COR-L47 (cell line): Measurements from ENCODE around the gene MX2.
"Not testable (repeated sequence)": the region's sequence is repeated elsewhere in the genome, so short reads cannot be mapped to it uniquely, and the experiment has no call there.

Experiments used
- DNase-seq: peaks from one replicate; lab custom pipeline; 2025; lab: John Stamatoyannopoulos, UW

The MX2 gene, protein sequence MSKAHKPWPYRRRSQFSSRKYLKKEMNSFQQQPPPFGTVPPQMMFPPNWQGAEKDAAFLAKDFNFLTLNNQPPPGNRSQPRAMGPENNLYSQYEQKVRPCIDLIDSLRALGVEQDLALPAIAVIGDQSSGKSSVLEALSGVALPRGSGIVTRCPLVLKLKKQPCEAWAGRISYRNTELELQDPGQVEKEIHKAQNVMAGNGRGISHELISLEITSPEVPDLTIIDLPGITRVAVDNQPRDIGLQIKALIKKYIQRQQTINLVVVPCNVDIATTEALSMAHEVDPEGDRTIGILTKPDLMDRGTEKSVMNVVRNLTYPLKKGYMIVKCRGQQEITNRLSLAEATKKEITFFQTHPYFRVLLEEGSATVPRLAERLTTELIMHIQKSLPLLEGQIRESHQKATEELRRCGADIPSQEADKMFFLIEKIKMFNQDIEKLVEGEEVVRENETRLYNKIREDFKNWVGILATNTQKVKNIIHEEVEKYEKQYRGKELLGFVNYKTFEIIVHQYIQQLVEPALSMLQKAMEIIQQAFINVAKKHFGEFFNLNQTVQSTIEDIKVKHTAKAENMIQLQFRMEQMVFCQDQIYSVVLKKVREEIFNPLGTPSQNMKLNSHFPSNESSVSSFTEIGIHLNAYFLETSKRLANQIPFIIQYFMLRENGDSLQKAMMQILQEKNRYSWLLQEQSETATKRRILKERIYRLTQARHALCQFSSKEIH

GRCh38 chr21:41361786-41362604 is at the start of gene MX2:
MX2 (plus strand) TSS chr21:41362027; CDS start chr21:41376907, 14,880 bp downstream.
- DNase-seq = no peak

DNA sequence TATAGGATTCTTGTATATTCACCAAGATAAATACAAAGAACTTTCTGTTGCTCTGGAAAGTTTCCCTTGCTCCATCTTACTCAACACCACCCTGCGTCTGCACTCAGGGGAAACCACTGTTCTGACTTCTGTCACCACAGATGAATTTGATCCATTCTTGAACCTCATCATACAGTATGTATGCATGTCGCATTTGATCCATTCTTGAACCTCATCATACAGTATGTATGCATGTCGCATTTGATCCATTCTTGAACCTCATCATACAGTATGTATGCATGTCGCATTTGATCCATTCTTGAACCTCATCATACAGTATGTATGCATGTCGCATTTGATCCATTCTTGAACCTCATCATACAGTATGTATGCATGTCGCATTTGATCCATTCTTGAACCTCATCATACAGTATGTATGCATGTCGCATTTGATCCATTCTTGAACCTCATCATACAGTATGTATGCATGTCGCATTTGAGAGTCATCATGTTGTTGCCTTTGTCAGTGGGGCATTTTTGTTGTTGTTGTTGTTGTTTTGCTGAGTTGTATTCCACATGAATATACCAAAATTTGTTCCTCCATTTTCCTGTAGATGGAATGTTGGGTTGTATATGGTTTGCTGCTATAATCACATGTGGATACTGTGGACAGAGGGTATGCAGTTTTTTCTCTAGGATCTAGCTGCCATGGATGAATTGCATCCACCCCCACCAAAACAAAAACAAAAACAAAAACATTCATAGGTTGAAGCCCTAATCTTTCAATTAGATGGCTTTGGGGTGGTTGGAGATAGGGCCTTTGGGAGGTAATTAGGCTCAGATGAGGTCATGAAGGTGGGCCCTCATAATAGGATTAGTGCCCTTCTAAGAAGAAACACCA is 48.3 kb upstream of the MX2 start:
- not testable (repeated sequence) for DNase-seq

- DNase-seq = no peak
These were observed 46.1 kb upstream of the MX2 start for GRCh38 chr21:41315726-41316125.

GRCh38 chr21:41316200-41317062 is 45.4 kb upstream of the MX2 start, which contains the start of gene FAM3B:
FAM3B (plus strand) TSS chr21:41316801; CDS start chr21:41316880, 79 bp downstream.
- DNase-seq = peak; percentile 4

DNA sequence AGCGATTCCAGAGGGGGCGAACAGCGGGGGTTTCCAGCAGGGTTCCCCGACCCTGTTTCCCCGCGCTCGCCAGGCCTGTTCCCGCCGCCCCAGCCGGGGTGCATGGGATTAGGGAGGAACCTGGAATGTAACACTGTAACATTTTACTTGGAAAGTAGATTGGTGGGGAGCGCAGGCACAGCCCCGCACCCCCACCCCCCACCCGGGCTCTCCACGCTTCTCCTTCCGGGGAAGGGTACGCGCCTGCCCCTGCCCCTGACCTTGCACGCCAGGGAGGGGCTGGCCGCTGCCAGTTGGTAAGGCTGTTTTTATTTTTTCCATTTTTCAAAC is 44.8 kb upstream of the MX2 start:
- DNase-seq = no peak

GRCh38 chr21:41317458-41317857 is 44.4 kb upstream of the MX2 start:
- DNase-seq = no peak

GRCh38 chr21:41318218-41318617 is 43.6 kb upstream of the MX2 start:
- no peak for DNase-seq

GRCh38 chr21:41319273-41319672 is 42.6 kb upstream of the MX2 start:
- no peak for DNase-seq

DNA sequence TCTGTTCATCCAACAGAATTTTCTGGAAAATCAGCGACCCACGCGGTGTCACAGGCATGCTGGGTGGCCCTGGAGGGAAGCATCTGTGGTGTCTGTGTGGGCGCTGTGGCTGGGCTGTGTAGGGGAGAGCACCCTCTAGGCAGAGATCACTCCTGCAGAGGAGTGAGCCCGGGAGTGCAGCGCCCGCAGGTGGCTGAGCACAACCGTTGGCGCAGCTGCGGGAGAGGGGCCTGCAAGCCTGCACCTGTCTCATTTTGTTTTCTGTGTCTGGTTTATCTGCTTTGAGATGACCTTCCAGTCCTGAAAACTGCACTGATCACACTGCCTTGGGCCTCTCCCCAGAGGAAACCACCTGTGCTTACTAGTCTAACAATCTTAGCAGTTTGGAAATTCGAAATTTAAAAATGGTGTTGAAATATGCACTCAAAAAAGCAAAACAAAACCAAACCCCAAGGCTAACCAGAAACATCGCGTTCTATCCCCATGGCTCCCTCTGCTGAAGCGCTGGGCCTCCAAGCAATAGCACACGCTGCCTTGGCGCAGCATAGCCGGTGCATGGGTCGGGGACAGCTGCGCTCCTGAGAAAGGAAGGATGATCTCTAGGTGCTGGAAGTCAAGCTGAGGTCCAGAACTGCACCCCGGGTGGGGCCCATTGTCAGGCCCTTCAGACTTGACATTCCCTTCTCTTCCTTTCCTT is 40.5 kb upstream of the MX2 start:
- DNase-seq = peak; percentile 29

- DNase-seq = no peak
These were observed 39.8 kb upstream of the MX2 start for GRCh38 chr21:41321908-41322495.

- no peak for DNase-seq
These were observed 39.1 kb upstream of the MX2 start for GRCh38 chr21:41322496-41323382.

DNA sequence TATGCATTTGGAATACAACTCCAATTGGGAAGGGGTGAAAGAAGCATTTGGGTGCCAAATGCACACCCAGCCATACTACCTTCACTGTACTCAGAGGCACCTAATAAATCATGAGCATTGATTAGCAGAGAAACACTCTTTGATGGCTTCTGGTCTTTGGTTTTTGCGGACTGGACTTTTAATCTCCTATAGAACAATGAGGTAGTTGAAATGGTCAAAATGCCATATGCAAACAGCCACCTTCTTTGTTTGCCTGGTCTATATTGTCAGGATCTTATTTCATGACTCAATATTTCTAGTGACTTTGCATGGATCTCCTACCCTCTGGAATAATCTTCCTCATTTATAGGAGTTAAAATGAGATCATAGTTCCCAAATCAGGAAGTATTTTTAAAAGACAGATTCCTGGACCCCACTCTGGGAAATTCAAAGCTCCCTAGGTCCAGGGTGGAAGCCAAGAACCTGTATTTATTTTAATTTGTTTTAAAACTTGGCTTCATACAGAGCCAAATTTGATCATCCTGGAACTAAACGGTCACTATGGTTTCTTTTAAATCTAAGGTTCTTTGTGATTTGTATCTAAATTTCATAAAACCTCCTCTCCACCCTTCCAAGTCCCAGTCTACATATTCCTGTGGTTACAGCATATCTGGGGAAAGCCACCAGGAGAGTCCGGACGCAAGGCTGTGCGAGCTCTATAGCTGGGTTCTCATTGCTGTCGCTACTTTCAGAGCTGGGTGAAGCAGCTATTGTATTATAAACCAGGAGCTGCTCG is 36.5 kb upstream of the MX2 start:
- no peak for DNase-seq

- no peak for DNase-seq
These were observed 35.3 kb upstream of the MX2 start for GRCh38 chr21:41326414-41327080.

DNA sequence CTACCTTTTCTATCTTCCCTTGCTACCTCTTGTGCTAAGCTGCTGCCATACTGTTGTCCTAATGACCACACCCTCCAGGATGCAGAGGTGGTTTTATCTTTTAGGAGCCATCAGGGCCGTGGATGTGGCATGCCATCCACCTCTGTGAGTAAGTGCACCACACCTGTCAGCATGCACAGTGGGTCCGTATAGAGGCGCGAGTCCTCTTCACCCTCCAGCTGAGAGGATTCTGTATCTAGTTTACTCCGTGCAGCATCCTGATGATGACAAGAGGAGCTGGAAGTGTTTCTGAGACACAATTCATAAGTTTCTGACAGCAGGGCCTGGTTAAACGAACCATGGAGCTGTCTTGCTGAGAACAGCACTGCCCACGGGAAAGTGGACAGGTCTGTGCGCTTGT is 34.1 kb upstream of the MX2 start:
- no peak for DNase-seq

DNA sequence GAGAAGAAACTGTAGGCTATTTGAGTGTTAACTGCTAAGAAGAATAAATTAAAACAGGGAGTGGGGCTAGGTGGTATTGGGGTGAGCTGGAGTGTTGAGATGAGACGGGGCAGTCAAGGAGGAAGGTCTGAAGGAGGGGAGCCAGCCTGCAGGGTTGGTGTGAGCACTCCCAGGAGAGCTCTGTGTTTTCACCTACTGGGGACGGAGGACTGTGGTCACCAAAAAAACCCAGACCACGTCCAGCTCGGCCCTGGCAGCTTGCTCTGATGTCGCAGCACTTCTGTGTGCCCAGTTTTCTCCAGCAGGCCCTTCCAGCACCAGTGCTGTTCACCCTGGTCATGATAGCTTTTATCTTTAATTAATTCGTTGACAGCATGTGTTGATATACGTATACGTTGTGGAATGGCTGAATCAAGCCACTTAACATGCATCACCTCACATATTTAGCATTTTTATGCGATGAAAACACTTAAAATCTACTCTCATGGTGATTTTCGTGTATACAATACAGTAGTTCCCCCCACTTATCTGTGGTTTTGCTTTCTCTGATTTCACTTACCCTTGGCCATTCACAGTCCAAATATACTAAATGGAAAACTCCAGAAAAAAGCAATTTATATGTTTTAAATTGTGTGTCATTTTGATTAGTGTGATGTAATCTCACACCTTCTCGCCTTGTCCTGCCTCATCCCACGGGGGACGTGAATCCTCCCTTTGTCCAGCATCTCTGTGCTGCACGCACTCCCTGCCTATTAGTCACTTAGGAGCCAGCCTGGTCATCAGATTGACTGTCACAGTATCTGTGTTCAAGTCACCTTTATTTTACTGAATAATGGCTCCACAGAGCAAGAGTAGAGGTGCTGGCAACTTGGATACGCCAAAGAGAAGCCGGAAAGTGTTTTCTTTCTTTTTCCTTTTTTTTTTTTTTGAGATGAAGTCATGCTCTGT is 32.9 kb upstream of the MX2 start:
- DNase-seq = no peak

GRCh38 chr21:41333752-41334151 is 28.1 kb upstream of the MX2 start:
- no peak for DNase-seq
